ENCODE results near the gene DNER.
"Not testable (repeated sequence)": the region's sequence is repeated elsewhere in the genome, so short reads cannot be mapped to it uniquely, and the experiment has no call there.

Gene DNER

GRCh38 chr2:229563388-229563787 is 151.0 kb downstream of the DNER start:
- no peak for DNase-seq (ENCODE audit: low read depth)

DNA sequence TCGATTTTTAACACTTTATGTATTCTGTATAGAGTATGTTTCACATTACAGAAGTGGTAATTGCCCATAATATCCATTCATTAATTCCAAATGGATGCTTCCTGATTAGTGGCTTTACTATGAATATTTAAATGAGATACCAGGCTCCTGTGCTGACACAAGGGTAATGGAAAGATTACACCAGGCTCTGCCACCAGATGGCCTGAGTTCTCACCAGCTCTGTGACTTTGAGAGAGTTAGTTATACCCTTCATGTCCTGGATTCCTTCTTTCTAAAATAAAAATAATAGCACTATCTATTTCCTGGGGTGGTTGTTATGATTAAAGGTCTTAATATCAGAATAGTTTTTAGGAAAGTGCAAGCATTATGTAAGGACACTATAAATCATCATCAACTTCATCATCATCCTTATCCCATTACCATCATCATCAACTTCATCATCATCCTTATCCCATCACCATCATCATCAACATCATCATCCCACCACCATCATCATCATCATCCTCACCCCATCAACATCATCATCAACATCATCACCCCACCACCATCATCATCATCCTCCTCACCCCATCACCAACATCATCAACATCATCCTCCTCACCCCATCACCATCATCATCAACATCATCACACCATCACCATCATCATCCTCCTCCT is 151.8 kb downstream of the DNER start:
- DNase-seq (ENCODE audit: low read depth), result no peak

DNA sequence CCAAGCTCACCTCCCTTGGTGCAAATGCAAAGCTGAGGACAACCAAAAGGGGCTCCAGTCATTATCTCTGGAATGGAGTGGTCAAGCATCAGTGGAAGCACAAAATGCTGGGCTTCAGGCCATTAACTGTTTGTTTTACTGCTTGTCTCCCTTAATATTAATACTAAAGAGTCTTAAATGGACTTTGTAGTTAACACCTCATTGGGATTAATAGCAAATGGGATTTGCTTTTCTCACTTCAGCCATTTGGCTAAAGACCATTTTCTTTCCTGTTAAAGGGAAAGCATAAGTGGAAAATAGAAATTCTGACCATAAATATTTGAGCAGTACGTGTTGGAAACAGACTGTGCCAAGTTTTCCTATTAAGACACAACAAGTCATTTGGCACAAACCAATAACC is 154.4 kb downstream of the DNER start:
- DNase-seq (ENCODE audit: low read depth), result no peak

DNA sequence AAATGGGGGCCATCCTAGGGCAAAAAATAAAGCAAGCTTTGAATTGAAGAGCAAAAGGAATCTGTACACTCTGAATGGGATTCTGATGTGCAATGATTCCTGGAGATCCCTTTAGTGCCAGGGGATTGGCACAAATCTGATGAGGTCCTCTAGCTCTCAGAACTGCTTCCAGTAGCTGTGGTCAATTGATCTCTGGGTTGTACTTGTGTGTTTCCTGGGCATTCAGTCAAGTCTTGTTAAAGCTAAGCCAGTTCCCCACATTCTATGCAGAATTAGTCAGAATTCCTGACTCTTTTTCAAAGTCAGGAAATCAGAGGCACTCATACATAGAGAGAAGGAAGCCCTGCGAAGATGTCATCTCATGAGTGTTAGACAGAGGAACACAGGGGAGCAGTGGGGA is 161.3 kb downstream of the DNER start:
- no peak for DNase-seq (ENCODE audit: low read depth)

GRCh38 chr2:229543176-229543873 is 171.0 kb downstream of the DNER start:
- no peak for DNase-seq (ENCODE audit: low read depth)

DNA sequence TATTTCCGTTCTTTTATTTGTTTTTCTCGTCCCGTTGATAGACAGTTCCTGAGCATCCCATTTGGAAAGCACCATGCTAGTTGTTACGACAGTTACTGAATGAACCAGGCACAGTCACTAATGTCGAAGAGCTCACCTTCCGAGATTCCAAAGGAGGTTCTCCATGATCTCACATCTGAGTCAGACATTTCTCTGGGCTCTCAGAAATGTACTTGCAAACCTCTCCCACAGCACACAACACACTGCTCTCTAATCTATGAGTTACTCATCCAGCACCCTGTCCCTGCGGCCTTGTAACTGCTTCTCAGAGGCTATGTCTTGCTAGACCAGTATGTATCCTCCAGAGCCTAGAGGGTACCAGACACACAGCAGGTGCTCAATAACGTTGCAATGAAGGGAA is 174.7 kb downstream of the DNER start:
- no peak for DNase-seq (ENCODE audit: low read depth)

DNA sequence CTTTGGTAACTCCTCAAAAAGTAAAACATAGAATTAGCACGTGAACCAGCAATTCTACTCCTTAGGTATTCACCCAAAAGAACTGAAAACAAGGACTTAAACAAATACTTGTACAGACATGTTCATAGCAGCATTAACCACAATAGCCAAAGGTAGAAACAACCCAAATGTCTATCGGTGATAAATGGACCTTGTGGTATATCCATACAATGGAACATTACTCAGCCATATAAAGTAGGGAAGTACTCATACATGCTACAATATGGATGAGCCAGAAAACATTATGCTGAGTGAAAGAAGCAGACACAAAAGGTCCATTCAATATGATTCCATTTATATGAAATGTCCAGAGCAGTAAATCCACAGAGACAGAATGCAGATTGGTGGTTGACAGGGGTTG is 182.8 kb downstream of the DNER start:
- DNase-seq (ENCODE audit: low read depth), result no peak

- no peak for DNase-seq (ENCODE audit: low read depth)
Measured at GRCh38 chr2:229530434-229530833, 183.9 kb downstream of the DNER start.

DNA sequence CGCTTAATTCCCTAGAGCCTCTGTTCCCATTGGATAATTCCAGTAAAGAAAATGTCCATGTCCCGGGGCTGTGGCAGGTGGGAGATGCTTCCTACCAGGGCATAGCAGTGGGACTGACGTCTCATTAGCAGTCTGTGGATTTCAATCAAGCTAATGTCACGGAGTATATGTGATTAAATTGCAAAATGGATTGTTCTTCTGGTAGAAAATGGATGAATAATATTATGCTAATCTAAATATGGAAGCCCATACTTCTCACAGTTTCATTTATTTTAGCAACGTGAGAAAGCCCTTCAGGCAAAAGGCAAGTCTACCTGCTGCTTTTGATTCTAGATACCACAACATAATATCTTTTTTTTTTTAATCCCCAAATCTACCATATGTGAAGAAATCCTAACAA is 185.5 kb downstream of the DNER start:
- no peak for DNase-seq (ENCODE audit: low read depth)

DNA sequence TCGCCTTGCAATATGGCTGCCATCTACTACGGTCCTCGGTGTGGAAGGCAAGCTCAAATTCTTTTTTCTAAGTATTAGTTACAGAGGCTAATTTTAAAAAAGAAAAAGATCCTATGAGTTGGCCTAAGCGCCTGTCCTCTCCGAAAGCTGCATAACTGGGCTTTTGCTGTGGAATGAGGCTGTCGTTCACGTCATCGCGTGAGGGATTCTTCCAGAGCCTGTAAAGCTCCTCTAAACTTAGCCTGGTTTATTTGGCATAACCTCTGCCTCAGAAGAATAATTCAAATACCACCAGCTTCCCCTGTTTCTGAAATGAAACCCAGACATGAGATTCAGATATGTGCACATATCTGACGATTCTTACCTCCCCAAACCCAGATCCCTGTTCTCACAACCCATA is 187.4 kb downstream of the DNER start:
- no peak for DNase-seq (ENCODE audit: low read depth)

DNA sequence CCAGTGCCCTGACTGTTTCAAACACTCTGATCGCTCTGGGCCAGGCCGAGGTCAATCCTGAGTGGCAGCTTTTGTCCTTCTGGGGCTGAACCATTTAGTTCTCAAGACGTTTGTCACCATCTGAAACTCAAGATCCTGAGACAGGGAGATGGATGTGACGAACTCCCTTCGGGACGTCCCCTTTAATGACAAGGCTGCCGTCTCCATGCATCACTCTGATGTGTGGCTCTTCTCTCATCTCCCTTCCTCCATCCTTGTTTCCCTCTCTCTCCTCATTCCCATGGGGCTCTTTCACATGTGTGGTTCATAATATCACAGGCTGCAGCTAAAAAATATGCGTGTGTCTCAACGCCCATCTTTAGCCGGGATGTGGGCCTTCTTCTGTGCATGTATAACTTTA is 189.6 kb downstream of the DNER start:
- no peak for DNase-seq (ENCODE audit: low read depth)

DNA sequence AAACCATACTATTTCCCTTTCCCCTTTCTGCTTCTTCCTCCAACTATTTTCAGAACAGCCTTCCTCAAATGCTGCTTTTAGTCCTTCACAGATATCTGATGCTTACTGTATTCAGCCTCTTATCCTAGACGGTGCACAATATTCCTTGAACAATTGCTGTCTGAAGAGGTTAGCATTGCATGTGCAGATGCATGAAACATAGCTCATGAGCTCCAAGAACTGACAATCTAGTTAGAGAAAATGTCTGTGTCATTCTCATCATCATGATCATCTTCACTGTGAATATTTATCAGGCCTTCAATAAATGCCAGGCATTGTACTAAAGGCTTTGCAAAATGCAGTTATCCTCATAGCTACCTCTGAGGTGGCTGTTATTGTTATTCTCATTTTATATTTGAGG is 190.7 kb downstream of the DNER start:
- DNase-seq (ENCODE audit: low read depth), result no peak

GRCh38 chr2:229521576-229521975 is 192.8 kb downstream of the DNER start:
- no peak for DNase-seq (ENCODE audit: low read depth)

DNA sequence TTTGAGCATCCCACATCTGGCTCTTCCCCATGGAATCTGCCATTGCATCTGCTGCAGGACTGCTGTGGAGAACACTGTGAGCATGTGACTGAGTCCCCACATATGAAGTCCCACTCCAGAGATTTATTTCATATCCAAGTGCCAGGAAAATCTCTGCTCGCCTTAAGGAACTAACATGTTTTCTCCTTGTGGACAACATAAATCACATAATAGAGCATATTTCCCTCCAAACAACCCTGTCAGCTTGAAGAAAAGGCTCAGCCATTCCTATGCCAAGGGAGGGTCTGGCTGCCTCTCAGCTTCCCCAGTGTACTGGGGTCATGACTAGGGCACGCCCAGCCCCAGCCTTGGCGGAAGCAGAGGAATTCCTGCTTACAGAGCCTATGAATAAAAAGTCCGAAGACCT is 193.7 kb downstream of the DNER start:
- no peak for DNase-seq (ENCODE audit: low read depth)

DNA sequence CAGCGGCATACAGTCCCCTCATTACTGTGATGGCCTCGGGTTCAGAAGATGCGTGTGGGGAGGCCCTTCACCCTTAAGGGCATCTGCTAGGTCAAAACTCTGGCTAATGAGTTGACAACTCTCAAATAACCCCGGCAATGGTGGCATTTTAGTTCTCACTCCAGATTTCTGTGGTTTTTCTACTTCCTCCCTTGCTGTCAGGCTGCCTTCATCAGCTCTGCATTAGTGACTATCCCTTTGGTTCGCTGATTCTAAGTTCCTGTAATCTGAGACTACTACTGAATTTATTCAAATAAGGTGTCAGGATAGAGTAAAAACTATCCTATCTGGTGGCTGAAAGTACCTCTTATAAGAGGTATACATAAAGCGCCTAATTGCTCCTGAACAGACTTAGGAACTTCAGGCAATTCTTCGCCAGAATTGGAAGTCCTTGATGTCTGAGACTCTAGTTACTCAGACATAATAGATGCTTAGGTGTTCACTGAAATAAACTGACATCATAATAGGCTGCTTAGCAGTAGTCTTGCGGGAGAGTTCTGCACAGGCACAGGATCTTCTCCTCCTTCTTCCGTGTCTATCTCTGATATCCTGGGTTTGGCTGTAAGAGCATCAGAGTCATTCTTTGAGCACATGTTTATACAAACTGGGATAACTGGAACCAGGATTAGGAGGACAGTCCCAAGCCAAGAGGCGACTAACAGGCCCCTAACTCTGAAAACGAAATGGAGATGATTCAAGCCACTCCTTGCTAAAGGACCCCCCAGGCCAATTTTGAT is 194.5 kb downstream of the DNER start:
- DNase-seq (ENCODE audit: low read depth), result no peak

- DNase-seq (ENCODE audit: low read depth), result no peak
Measured at GRCh38 chr2:229514273-229514895, 200.0 kb downstream of the DNER start.

GRCh38 chr2:229511524-229511923 is 202.8 kb downstream of the DNER start:
- DNase-seq (ENCODE audit: low read depth), result no peak

GRCh38 chr2:229506699-229507098 is 207.7 kb downstream of the DNER start:
- not testable (repeated sequence) for DNase-seq (ENCODE audit: low read depth)

DNA sequence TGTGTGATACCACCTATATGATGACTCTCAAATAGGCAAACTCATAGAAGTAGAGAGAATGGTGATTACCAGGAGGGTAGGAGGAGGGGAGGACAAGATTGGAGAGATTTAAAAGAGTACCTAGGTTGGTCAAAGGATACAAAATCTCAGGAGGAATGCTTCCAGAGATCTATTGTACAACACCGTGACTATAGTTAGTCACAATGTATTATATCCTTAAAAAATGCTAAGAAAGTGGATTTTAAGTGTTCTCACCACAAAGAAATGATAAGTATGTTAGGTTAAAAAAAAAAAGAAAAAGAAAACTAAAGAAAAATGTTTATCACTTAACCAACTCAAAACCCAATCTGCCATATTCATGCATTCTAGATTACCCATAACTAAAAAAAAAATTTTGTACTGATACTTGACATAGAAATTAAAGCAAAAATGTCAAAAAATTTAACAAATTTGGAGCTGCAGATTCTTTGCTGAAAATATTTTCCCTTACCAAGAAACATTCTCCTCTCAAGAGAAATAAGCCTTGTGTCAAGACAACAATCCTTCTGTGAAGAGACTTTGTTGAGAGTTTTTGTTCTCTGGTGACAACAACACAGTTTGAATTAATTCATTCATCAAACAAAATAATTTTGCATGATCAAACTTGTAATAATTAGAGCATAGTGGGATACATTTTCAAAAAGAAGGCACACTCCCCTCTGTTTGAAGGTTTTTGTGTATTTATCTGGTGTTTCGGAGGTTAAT is 213.1 kb downstream of the DNER start:
- no peak for DNase-seq (ENCODE audit: low read depth)

DNA sequence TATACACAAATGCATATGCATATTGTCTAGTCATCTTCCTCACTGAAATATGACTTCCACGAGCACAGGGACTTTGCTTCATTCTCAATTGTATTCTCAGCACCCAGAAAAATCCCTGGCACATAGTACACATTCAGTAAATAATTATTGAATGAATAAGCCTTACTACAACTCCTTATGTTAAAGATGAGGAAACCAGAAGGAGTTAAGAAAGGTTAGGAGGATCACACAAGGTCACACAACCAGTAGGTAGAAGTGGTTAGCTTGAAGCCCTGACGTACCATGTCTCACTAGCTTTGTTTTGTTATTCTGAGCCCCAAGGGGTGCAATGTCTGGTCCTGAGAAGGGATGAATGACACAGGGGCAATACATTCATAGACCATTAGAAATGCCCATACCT is 222.3 kb downstream of the DNER start:
- DNase-seq (ENCODE audit: low read depth), result no peak

DNA sequence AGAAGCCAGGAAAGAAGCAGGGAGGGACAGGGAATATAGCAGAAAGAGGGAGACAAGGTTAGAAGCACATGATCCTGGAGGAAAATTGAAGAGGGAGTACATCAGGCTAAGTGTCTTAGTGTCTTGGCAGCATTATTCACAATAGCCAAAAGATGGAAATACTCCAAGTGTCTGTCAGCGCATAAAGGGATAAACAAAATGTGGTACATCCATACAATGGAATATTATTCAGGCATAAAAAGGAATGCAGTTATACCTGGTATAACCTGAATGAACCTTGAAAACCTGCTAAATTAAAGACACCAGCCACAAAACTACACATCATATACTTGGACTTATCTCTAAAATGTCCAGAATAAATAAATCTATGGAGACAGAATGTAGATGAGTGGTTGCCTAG is 224.2 kb downstream of the DNER start:
- DNase-seq (ENCODE audit: low read depth), result no peak

- DNase-seq (ENCODE audit: low read depth), result no peak
Measured at GRCh38 chr2:229489016-229489415, 225.3 kb downstream of the DNER start.
